ENCODE data around the gene NTN4. TPM values are rescaled to one million over a fixed set of nuclear protein-coding genes. Genes with fewer than 3 reads are reported as not detected.

The NTN4 gene
- total RNA-seq, result 10 to 100 TPM; 60.9 to 66.7 TPM
- polyA plus RNA-seq, result 10 to 100 TPM; 19.5 to 68.9 TPM
- long read RNA-seq, donor 1, partial matches to known transcripts, result 16 of 26 reads
- long read RNA-seq, donor 1, other reads (novel, unspliced or antisense), result 9 of 26 reads
- long read RNA-seq, donor 2, transcript NTN4-201 (10 exons, 3,615 nt), result major isoform, 54 of 82 reads
- long read RNA-seq, donor 2, partial matches to known transcripts, result 16 of 82 reads
- long read RNA-seq, donor 2, other reads (novel, unspliced or antisense), result 12 of 82 reads

- Histone ChIP-seq H3K4me1 (ENCODE audit: control insufficient read depth in 1 of 2, insufficient read depth in 2 of 2, low read length in 2 of 2) (peaks cover 0 to 4% of the 10 kb centered on the region in 2 donors), H3K9me3 (ENCODE audit: control insufficient read depth, low read length) (no peaks in the 10 kb centered on the region), H3K36me3 (ENCODE audit: control insufficient read depth in 1 of 2, insufficient read depth in 2 of 2, low read length in 1 of 2) (peaks cover 0 to 1% of the 10 kb centered on the region in 2 donors), H3K27me3 (ENCODE audit: control insufficient read depth in 1 of 2, insufficient read depth in 2 of 2, low read length in 1 of 2) (no peaks in the 10 kb centered on the region), H3K4me3 (ENCODE audit: low read length in 2 of 2) (peak within 1 kb of the TSS; percentile 89 to 94), H3K27ac (ENCODE audit: low read depth in 1 of 2, low read length in 2 of 2) (peak within 1 kb of the TSS; percentile 16 to 58)
- intact Hi-C loops (cut with DNase I), result loop anchor here (5.0 kb wide), 2 partner anchors 53 to 148 kb away; no protein-coding TSS in a partner anchor
- 0% methylated on average over 52 to 96 of the region's 96 CpGs for WGBS, 2 donors
- ATAC-seq (ENCODE audit: low FRiP score), result peak; percentile 62
- peak; percentile 68 to 88 for DNase-seq
Observed at GRCh38 chr12:95790033-95790916, at the start of gene NTN4. Gene NTN4, minus strand, starts transcription at chr12:95790764. Its CDS starts 455 bp downstream, at chr12:95790309.

DNA sequence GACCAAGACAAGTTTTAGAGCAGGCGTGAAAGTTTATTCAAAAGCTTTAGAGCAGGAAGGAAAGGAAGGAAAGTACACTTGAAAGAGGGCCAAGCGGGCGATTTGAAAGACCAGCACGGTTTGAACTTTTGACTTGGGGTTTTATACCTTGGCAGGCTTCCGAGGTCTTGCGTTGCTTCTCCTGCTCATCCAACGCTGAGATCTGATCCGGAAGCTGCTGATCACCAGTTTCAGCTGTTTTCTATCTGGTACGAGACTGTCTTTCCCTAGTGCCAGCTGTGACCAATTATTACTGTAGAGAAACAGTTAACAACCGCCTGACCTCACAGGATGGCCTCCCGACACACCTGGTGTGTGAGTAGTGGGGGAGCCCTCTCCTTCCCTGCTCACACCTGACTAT is 47.6 kb upstream of the NTN4 start:
- no peaks in the 10 kb centered on the region for H3K36me3 ChIP-seq (ENCODE audit: control insufficient read depth in 1 of 2, insufficient read depth in 2 of 2, low read length in 1 of 2)
- H3K9me3 ChIP-seq (ENCODE audit: control insufficient read depth, low read length), result no peaks in the 10 kb centered on the region
- WGBS, 2 donors, result 40 to 48% methylated on average over 11 of the region's 11 CpGs
- no peak overlapping the region for H3K27ac ChIP-seq (ENCODE audit: low read depth in 1 of 2, low read length in 2 of 2)
- no peak overlapping the region for H3K4me3 ChIP-seq (ENCODE audit: low read length in 2 of 2)
- intact Hi-C loops (cut with DNase I), result no loop called here
- H3K4me1 ChIP-seq (ENCODE audit: control insufficient read depth in 1 of 2, insufficient read depth in 2 of 2, low read length in 2 of 2), result no peaks in the 10 kb centered on the region
- DNase-seq (no peak), ATAC-seq (ENCODE audit: low FRiP score) (no peak)
- H3K27me3 ChIP-seq (ENCODE audit: control insufficient read depth in 1 of 2, insufficient read depth in 2 of 2, low read length in 1 of 2), result no peaks in the 10 kb centered on the region

- DNase-seq (no peak), ATAC-seq (ENCODE audit: low FRiP score) (peak; percentile 22)
- intact Hi-C loops (cut with DNase I), result no loop called here
- Histone ChIP-seq H3K4me3 (ENCODE audit: low read length in 2 of 2) (no peak overlapping the region), H3K36me3 (ENCODE audit: control insufficient read depth in 1 of 2, insufficient read depth in 2 of 2, low read length in 1 of 2) (no peaks in the 10 kb centered on the region), H3K4me1 (ENCODE audit: control insufficient read depth in 1 of 2, insufficient read depth in 2 of 2, low read length in 2 of 2) (no peaks in the 10 kb centered on the region), H3K27me3 (ENCODE audit: control insufficient read depth in 1 of 2, insufficient read depth in 2 of 2, low read length in 1 of 2) (no peaks in the 10 kb centered on the region), H3K9me3 (ENCODE audit: control insufficient read depth, low read length) (no peaks in the 10 kb centered on the region), H3K27ac (ENCODE audit: low read depth in 1 of 2, low read length in 2 of 2) (no peak overlapping the region)
- WGBS, 2 donors, result 65 to 67% methylated on average over 10 of the region's 10 CpGs
Observed at GRCh38 chr12:95837240-95838038, 46.9 kb upstream of the NTN4 start.

DNA sequence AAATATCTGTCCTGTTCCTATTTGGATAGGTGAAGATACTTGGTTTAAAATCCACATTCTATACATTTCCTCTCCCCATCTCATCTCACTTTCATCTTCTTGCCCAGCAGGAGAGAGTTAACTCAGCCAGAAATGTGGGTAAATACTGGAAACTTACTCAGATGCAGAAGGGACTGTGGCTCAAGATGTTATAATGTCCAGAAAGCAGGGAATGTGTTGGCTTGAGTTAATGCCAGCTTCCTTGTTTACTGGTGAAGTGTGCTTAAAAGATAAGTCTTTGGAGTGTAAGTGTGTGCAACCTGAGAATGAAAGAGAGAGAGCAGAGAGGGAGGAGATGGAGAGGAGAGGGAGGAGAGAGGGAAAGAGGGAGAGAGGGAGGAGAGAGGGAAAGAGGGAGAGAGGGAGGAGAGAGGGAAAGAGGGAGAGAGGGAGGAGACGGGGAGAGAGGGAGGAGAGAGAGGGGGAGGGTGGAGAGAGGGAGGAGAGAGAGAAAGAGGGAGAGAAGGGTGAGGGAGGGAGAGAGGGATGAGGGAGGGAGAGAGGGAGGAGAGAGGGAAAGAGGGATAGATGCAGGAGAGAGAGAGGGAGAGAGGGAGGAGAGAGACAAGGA is 46.2 kb upstream of the NTN4 start:
- no peaks in the 10 kb centered on the region for H3K27me3 ChIP-seq (ENCODE audit: control insufficient read depth in 1 of 2, insufficient read depth in 2 of 2, low read length in 1 of 2)
- 0% methylated on average over 1 of the region's 1 CpG for WGBS, 2 donors
- ATAC-seq (ENCODE audit: low FRiP score), result no peak
- no peak overlapping the region for H3K4me3 ChIP-seq (ENCODE audit: low read length in 2 of 2)
- no peak for DNase-seq
- H3K4me1 ChIP-seq (ENCODE audit: control insufficient read depth in 1 of 2, insufficient read depth in 2 of 2, low read length in 2 of 2), result no peaks in the 10 kb centered on the region
- intact Hi-C loops (cut with DNase I), result no loop called here
- no peaks in the 10 kb centered on the region for H3K9me3 ChIP-seq (ENCODE audit: control insufficient read depth, low read length)
- no peak overlapping the region for H3K27ac ChIP-seq (ENCODE audit: low read depth in 1 of 2, low read length in 2 of 2)
- no peaks in the 10 kb centered on the region for H3K36me3 ChIP-seq (ENCODE audit: control insufficient read depth in 1 of 2, insufficient read depth in 2 of 2, low read length in 1 of 2)

DNA sequence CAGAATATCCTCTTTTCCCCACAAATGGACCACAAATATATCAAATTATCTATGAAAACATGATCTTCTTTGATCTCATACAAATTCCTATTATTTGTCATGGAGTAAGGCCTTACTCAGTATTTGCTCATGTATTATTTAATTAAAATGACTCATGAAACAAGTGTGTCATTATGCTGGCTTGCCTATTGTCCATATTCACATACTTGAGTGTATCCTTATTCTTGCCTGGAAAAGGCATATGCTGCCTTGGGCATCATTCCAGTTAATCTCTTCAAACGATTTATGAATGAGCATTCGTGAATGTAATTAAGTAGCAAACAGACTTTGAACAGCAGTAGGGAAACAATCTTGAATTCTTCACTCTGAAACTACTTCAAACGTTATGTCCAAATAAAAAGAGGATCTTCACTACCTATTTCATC is 45.6 kb upstream of the NTN4 start:
- Histone ChIP-seq H3K36me3 (ENCODE audit: control insufficient read depth in 1 of 2, insufficient read depth in 2 of 2, low read length in 1 of 2) (no peaks in the 10 kb centered on the region), H3K9me3 (ENCODE audit: control insufficient read depth, low read length) (no peaks in the 10 kb centered on the region), H3K4me3 (ENCODE audit: low read length in 2 of 2) (no peak overlapping the region), H3K4me1 (ENCODE audit: control insufficient read depth in 1 of 2, insufficient read depth in 2 of 2, low read length in 2 of 2) (no peaks in the 10 kb centered on the region), H3K27ac (ENCODE audit: low read depth in 1 of 2, low read length in 2 of 2) (no peak overlapping the region), H3K27me3 (ENCODE audit: control insufficient read depth in 1 of 2, insufficient read depth in 2 of 2, low read length in 1 of 2) (no peaks in the 10 kb centered on the region)
- WGBS, 2 donors, result 31 to 35% methylated on average over 3 of the region's 3 CpGs
- intact Hi-C loops (cut with DNase I), result no loop called here
- ATAC-seq (ENCODE audit: low FRiP score), result no peak
- no peak for DNase-seq

- intact Hi-C loops (cut with DNase I), result no loop called here
- WGBS, 2 donors, result 83 to 97% methylated on average over 1 of the region's 1 CpG
- ATAC-seq (ENCODE audit: low FRiP score) (no peak), DNase-seq (no peak)
- Histone ChIP-seq H3K36me3 (ENCODE audit: control insufficient read depth in 1 of 2, insufficient read depth in 2 of 2, low read length in 1 of 2) (no peaks in the 10 kb centered on the region), H3K4me1 (ENCODE audit: control insufficient read depth in 1 of 2, insufficient read depth in 2 of 2, low read length in 2 of 2) (no peaks in the 10 kb centered on the region), H3K27me3 (ENCODE audit: control insufficient read depth in 1 of 2, insufficient read depth in 2 of 2, low read length in 1 of 2) (no peaks in the 10 kb centered on the region), H3K9me3 (ENCODE audit: control insufficient read depth, low read length) (no peaks in the 10 kb centered on the region), H3K4me3 (ENCODE audit: low read length in 2 of 2) (no peak overlapping the region), H3K27ac (ENCODE audit: low read depth in 1 of 2, low read length in 2 of 2) (no peak overlapping the region)
Observed at GRCh38 chr12:95834572-95834971, 44.0 kb upstream of the NTN4 start.

DNA sequence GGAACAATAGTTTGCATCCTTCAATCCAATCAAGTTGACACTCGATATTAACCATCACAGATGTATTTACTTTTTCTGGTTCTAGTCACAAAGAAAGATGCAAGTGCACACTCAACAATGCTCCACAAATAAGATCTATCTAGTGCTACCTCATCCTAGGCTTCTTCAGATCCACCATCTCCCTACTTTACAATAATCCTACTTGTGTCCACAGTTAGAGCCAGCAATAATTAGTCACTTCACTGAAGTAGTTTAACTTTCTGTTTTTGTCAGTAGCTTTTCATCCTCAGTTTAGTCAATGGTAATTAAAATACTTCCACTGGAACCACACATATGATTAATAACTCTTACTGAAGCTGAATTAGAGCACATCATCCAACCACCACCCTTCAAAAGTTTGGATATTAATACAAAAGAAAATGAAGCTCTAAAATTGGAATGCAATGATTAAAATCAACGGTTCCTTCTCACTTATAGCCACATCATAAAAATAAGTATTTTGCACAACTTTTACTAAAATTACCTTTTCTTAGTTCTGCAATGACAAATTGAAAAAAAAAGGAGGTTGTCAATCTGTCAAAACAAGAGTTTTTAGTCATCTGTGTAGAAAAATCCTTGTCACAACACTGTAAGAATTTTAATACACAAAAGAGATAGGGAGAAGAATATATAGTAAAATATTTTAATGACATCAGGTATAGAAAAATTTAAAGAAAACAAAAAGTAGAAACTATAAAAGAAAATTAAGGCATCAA is 39.9 kb upstream of the NTN4 start:
- intact Hi-C loops (cut with DNase I), result no loop called here
- Histone ChIP-seq H3K4me1 (ENCODE audit: control insufficient read depth in 1 of 2, insufficient read depth in 2 of 2, low read length in 2 of 2) (no peaks in the 10 kb centered on the region), H3K27ac (ENCODE audit: low read depth in 1 of 2, low read length in 2 of 2) (no peak overlapping the region), H3K27me3 (ENCODE audit: control insufficient read depth in 1 of 2, insufficient read depth in 2 of 2, low read length in 1 of 2) (no peaks in the 10 kb centered on the region), H3K36me3 (ENCODE audit: control insufficient read depth in 1 of 2, insufficient read depth in 2 of 2, low read length in 1 of 2) (no peaks in the 10 kb centered on the region), H3K4me3 (ENCODE audit: low read length in 2 of 2) (no peak overlapping the region), H3K9me3 (ENCODE audit: control insufficient read depth, low read length) (no peaks in the 10 kb centered on the region)
- no peak for ATAC-seq (ENCODE audit: low FRiP score)
- WGBS, 2 donors, result 87 to 90% methylated on average over 2 of the region's 2 CpGs
- no peak for DNase-seq

DNA sequence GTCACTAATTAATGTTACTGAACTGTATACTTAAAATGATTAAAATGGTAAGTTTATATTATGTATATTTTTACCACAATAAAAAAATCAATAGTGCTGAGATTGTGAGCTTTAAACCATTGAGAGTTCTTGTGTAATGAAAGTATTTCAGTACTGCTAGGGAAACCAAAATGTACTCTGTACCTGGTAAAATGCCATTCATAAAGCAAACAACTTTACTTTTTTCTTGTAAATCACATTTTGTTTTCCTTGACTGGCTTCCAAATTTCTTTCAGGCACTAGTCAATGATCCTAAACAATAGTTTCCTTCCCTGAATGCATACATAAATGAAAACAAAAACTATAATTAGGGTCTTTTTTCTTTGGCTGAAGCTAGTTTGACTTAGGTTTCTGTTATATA is 38.8 kb upstream of the NTN4 start:
- DNase-seq (no peak), ATAC-seq (ENCODE audit: low FRiP score) (no peak)
- no peak overlapping the region for H3K27ac ChIP-seq (ENCODE audit: low read depth in 1 of 2, low read length in 2 of 2)
- intact Hi-C loops (cut with DNase I), result no loop called here
- no peaks in the 10 kb centered on the region for H3K36me3 ChIP-seq (ENCODE audit: control insufficient read depth in 1 of 2, insufficient read depth in 2 of 2, low read length in 1 of 2)
- H3K4me1 ChIP-seq (ENCODE audit: control insufficient read depth in 1 of 2, insufficient read depth in 2 of 2, low read length in 2 of 2), result no peaks in the 10 kb centered on the region
- no peaks in the 10 kb centered on the region for H3K27me3 ChIP-seq (ENCODE audit: control insufficient read depth in 1 of 2, insufficient read depth in 2 of 2, low read length in 1 of 2)
- no peak overlapping the region for H3K4me3 ChIP-seq (ENCODE audit: low read length in 2 of 2)
- H3K9me3 ChIP-seq (ENCODE audit: control insufficient read depth, low read length), result no peaks in the 10 kb centered on the region

Measured in aorta (tissue), 5 donors.